DMS114 treated with DMSO at 0.1 percent for 48 hours (cell line): ENCODE results near the gene RELA.
"Not testable (repeated sequence)": the region's sequence is repeated elsewhere in the genome, so short reads cannot be mapped to it uniquely, and the experiment has no call there.

Source experiments
- DNase-seq: peaks from one replicate; lab custom pipeline; 2025; ENCODE audit not compliant: unreplicated experiment; lab: John Stamatoyannopoulos, UW

The RELA gene

DNA sequence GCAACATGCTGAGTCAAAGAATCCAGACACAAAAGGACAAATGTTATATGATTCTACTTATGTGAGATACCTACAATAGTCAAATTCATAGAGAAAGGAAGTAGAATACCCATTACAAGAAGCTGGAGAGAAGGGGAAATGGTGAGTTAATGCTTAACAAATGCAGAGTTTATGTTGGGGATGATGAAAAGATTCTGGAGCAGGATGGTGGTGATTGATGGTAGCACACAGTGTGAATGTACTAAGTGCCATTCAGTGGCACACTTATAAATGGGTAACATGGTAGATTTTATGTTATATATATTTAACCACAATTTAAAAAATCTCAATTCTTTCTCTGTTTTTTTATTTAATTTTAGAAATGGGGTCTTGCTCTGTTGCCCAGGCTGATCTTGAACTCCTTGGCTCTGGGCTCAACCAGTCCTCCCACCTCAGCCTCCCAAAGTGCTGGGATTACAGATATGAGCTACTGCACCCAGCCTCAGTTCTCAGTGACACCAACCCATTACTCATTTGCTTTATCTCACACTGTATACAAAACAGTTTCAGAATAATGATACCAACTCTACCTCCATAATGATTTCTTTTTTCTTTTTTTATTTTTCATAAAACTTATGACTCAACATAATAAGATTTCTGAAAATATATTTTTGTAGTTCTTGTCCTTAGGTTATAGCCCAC lies 9.6 kb upstream of the RELA start:
- no peak for DNase-seq

DNA sequence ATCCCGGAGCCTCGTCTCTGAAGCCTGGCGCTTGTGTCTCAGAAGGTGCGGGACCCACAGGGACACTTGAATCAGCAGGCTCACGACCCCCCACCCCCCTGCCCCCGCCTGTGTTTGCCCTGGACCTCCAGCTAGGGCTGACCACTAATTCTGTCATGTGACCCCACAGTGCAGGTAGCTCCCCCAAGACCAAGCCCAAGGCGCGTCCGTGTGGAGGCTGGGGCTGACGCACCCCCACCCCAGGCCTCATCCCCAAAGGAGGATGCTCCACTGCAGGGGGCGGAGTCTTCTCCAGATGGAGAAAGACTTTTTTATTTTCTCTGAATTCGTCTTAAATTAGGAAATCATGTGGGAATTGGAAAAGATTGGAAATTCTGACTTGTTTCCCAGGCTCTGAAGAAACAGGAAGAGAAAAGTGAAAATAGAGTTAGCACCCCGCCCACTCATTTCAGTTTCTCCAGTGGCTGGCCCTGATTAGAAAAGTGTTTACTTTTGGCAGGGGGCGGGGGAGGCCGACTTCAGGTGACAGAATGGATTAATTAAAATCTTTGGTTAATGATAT lies 1.0 kb upstream of the RELA start:
- DNase-seq: no peak

DNA sequence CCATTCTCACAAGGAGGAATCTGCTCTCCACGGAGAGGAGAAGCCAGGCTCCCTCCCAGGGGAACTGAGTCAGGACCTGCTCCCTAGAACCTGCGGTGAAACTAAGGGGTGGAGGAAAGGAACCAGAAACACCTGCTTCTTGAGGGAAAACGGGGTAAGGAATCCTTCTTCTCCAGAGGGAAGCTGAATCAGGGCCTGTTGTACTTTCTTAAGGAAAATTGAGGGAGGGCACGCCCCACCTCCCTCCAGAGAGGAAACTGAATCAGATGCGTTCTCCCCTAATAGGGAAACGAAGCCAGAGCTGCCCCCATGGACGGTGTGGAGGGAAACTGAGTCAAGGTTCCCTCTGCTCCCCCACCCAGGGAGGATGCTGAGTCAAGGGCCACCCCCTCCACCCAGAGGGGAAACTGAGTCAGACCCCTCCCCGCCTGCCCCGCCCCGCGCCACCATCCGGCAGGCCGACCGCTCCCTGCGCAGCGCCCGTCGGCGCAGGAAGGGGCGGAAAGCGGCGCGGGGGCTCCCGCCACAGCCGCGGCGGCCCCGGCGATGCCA lies 393 bp downstream of the RELA start:
- no peak for DNase-seq

DNA sequence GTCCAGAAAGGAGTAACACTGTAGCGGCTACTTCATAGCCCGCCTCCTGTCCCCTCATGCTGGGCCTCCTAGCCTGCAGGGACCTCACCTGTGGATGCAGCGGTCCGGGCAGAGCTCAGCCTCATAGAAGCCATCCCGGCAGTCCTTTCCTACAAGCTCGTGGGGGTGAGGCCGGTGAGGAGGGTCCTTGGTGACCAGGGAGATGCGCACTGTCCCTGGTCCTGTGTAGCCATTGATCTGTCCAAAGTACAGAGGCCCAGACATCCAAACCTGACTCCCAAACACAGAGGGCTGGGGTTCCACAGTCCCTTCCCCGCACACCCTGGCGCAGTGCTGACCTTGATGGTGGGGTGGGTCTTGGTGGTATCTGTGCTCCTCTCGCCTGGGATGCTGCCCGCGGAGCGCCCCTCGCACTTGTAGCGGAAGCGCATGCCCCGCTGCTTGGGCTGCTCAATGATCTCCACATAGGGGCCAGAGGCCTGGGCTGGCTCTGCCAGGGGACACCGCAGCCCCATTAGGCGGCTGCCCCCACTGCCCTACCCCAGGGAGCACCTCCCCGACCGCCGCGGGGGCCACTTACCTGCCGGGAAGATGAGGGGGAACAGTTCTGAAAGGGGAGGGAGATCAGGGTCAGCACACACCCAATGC lies 993 bp downstream of the RELA start:
- DNase-seq: no peak

DNA sequence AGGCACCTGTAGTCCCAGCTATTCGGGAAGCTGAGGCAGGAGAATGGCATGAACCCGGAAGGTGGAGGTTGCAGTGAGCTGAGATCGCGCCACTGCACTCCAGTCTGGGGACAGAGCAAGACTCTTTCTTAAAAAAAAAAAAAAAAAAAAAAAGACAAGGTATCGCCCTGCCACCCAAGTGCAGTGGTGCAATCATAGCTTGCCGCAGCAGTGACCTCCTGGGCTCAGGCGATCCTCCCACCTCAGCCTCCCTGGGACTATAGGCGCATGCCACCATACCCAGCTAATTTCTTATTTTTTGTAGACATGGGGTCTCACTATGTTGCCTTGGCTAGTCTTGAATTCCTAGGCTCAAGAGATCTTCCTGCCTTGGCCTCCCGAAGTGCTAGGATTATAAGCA lies 1.8 kb downstream of the RELA start:
- not testable (repeated sequence) for DNase-seq

DNA sequence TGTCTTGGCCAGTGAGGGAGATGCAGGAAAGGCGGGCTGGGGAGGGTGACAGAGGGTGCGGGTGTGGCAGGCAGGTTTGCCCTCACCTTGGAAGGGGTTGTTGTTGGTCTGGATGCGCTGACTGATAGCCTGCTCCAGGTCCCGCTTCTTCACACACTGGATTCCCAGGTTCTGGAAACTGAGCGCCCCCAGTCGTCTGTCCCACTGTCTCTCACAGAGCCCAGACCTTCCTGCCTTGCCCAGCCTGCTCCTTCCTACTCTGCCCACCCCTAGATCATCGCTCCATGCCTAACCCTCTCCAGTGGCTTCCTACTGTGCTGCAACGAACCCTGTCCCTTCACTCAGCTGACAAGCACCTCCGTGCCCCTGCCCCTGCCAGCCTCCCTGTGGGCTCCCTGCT lies 2.7 kb downstream of the RELA start:
- DNase-seq: no peak

DNA sequence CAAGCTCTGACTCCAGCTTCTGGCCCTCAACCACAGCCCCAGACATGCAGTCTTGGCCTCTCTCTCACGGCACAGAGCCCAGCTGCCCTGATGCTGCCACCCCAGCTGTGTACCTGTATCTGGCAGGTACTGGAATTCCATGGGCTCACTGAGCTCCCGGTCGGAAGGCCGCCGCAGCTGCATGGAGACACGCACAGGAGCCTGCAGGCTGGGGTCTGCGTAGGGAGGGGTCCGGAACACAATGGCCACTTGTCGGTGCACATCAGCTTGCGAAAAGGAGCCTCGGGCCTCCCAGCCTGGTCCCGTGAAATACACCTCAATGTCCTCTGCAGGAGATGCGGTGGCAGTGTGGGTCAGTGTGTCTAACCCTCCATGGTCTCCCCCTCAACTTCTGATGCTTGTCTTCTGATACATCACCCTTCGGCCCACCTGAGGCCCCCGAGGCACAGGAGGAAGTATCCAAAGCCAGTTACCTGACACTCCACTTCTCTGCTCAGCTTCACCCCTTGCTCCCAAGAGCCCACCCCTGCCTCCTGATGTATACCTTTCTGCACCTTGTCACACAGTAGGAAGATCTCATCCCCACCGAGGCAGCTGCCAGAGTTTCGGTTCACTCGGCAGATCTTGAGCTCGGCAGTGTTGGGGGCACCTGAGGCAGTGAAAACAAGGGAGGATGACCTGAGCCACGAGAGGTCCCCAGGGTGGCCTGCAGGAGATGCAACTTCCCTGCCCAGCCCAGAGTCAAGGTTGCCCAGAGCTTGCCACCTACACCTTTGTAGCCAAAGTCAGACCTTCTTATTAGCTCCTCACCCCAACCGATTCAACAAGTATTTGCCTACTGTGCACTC lies 4.3 kb downstream of the RELA start:
- no peak for DNase-seq

DNA sequence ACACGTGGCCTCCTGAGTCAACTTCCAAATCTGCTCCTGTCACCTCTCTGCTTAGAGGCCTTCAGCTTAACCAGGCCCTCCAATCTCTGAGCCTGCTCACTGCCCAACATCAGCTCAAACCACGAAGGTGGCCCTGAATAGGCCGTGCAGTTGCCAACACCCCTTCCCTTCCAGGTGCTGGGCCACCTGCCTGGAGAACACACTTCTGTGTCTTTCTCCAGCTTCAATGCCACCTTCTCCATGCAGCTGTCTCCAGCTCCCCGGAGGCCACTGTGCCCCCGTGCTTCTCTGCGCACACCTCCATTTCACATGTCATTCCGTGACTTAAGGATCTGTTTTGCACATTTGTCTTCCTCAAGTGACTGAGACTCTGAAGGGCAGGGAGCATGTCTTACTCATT lies 5.3 kb downstream of the RELA start:
- no peak for DNase-seq

DNA sequence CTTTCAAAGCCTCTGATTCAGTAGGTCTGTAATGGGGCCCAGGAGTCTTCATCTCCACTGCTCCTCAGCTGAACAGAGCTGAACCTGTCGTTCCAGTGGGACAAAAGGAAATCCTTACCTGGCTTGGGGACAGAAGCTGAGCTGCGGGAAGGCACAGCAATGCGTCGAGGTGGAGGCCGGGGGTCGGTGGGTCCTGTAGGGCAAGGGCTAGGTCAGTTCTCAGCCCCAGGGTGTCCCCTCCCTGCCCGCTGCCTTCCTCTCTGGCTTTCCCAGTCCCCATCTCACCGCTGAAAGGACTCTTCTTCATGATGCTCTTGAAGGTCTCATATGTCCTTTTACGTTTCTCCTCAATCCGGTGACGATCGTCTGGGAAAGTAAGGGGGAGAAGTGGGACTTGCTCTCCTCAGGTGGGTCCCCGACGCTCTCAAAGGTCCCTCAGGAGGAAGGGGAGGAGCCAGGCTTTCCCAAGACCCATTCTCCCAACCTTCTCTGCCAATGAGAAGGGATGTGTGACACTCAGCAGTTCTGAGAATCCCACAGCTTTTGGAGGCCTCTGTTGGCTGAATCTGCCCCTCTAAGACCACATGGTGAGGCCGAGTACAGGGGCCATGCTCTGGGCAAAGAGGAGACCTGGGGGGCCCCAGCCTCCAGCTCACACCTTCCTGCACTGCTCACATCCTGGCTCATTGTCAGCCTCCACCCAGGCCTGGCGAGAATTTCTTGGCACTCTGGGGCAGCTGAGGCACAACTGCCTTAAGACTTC lies 7.0 kb downstream of the RELA start:
- no peak for DNase-seq

DNA sequence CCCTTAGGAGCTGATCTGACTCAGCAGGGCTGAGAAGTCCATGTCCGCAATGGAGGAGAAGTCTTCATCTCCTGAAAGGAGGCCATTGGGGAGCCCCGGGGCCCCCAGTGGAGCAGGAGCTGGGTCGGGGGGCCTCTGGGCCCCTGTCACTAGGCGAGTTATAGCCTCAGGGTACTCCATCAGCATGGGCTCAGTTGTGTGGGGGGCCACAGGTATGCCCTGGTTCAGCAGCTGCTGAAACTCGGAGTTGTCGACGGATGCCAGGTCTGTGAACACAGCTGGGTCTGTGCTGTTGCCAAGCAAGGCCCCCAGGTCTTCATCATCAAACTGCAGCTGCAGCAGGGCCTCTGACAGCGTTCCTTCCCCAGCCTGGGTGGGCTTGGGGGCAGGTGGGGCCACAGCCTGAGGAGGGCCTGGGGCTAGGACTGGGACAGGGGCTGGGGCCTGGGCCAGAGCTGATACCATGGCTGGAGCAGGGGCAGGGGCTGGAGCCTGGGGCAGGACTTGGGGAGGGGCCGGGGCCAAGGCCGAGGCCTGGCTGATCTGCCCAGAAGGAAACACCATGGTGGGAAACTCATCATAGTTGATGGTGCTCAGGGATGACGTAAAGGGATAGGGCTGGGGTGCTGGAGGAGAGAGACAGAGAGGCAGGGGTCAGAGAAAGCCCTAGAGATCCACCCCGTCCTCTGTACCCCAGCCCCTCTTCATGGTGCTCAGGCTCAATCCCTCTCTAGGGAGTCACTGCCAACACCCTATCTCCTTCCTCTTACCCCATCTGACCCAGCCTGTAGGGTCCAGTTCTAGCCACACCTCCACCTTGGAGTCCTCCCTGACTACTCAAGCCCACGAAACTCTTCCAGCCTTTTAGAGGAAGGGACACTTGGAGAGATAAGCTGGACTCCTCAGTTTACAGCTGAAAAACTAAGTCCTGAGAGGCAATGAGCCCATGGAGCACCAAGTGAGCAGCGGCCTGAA lies 8.1 kb downstream of the RELA start:
- DNase-seq: no peak

DNA sequence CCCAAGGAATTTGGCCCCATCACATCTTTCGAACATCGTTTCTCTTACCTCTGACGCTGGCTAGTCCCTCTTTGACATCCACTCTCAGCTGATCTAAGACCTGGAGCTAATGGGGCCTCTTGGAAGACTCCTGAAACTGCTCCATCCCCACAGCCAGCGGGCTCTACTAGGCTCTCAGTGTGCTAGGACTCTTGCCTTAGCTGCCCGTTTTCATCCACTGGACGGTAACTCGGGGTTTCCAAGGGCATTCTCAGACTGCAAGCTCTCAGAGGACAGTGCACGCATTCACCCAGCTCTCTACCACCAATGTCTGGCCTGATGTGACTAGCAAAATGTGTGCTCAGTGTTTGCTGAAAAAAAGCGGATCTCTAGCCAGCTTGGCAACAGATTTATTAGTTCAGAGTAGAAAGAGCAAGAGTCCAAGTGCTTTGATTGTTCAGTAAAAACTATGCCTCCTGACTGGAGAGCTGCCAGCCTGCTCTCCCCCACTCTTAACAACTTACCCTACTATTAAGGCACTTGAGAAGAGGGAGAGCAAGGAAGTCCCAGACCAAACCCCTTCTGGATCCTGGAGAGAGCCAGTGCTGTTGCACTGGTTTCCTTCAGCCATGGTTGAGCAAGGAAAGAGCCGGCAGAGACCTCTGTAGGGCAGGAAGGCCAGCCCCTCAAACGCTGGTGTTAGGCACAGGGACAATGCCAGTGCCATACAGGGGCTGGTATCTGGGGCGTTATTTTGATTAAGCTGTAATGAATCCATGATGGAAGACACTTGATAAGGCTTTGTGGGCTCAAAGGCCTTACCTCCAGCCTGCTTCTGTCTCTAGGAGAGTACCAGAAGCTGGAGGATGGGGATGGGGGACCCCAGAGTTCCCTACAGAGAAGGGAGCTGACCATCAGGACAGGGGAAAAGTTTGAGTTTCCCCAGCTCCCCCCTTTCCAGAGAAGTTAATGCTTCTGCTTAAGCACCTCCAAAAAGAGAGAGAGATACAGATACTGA lies 9.2 kb downstream of the RELA start:
- no peak for DNase-seq

DNA sequence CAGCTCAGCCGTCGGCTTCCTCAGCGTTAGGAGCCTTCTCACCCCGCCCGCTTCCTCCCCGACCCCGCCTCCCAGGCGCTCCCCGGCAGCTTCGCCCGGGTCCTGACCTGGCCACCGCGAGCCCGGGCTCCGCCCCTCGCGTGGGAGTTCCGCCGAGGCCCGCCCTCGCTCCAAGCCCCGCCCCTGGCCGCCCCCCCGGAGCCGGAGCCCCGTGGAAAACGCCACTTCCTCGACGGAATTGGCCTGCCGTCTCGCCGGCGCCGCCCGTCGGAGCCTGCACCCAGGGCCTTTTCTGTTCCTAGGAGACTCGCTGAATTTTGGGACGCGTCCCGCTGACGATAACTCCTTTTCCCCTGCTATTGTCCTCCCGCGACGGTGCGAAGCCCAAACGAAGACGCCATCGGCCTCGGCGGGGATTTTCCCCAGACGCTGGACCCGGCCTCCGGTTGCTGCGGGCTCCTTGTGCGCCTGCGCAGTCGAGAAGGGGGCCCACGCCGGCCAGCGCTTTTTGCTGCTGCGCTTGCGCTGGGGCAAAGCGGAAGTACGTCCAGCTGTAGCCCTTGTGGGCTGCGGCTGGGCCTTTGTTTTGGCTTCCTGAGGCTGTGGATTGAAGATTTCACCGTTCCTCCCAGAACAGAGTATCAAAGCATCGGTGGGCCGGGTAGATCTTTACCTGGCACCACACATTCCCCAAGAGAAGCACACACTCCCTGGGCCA lies 10.0 kb downstream of the RELA start:
- peak; percentile 42 for DNase-seq

DNA sequence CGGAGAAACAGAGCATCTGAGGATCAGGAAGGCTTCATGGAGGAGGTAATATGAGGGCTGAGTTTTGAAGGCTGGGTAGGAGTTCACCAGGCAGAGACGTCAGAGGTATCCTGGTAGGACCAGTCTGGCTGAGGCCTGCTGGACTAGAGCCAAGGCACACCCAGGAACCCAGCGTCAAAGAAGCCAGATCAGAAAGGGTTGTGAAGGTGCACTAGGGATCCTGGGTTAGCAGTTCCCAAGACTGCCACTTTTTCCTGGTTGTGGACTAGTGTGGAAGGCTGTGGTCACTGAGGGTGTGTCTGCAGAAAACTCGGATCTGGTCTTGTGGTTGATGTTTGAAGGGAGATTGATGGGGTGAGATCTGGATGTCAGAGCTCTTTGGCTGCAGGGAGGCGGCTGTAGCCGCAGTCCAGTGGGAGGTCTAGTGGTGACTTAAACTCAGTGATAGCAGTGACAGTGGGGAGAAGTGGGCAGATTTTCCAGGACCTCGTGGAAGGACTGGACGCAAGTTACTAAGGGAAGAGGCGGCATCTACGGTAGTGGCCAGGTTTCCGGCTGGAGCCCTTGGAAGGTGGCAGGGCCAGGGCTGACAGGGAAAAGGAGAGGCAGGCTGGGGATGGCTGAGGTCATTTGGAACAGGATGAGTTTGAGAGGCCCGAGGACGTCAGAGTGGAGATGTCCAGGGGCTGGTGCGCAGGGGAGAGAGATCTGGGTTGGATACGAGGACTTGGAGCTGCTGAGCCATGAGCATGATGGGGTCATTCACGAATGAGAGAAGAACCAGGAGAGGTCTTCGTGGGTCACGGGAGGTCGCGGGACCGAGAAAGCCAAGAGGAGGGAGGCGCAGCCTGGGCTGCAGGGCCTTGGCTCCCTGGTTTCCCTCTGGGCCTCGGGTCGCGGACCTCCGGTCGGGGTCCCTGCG lies 10.9 kb downstream of the RELA start:
- no peak for DNase-seq

DNA sequence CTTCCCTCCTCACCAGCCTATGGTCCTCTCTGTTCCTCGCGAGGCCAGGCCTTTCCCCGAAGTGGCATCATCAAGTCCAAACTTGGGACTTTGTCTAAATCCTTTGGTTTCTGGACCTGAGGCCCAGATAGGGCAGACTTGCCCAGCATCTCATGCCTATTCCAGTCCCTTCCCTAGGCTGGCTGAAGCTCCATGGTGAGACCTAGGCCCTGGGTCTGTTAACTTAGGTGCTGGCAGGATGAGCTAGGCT lies 11.5 kb downstream of the RELA start:
- DNase-seq: no peak

DNA sequence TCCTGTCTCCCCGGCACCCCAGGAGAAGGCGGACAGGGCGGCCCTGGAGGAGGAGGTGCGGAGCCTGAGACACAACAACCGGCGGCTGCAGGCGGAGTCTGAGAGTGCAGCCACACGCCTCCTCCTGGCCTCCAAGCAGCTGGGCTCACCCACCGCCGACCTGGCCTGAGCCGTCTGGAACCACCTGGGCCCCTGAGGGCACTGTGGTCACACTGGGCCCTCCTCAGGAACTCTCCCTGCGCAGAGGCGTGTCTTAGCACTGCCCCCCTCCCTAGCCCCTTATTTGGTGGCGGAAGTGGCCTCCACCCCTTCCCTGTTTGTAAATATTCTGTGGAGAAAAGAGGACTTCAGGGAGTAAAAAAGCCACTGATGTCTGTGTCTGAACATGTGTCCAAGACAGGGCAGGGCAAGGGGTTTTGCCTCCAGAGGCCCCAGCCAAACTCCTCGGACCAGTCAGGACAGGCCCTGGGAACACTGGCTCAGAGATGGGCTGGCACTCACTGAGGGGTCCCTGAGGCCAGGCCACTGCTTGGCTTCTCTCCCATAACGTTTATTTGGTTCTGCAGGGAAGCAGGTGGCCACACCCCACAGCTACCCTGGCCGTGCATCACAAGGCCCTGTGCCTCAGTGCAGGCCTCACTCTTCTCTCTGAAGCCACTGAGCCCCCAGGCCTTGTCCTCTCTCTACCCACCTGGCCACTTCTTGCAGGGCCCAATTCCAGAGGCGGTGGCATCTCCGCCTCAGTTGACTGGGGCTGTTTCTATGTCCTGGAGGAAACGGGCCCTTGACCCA lies 12.0 kb downstream of the RELA start:
- no peak for DNase-seq
